ENCODE results near the gene ORC6.
A peak's percentile ranks its signal among the peaks of the same experiment; 100 is the strongest.

The ORC6 gene

DNA sequence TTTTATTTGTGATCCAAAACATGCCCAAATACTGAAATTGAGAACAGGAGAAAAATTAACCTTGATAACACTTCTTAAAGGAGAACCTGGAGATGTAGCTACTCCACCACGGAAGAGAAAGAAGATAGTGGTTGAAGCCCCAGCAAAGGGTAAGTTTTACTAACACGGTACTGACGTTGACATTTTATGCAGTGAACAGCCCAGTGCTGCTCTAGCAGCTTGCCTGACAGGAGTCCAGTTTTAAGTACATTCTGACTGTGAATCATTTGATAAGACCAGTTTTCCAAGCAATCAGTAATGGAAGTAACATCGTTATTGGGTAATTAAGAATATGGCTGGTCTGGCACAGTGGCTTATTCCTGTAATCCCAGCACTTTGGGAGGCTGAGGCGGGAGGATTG lies 6.5 kb downstream of the ORC6 start:
- peaks cover 14% of the 10 kb centered on the region for H3K4me1 ChIP-seq (ENCODE audit: insufficient read depth, low read length)
- no peak for DNase-seq
- no peak overlapping the region for H2AFZ ChIP-seq (ENCODE audit: low read depth, low read length)
- TF ChIP-seq, protein P1, sequence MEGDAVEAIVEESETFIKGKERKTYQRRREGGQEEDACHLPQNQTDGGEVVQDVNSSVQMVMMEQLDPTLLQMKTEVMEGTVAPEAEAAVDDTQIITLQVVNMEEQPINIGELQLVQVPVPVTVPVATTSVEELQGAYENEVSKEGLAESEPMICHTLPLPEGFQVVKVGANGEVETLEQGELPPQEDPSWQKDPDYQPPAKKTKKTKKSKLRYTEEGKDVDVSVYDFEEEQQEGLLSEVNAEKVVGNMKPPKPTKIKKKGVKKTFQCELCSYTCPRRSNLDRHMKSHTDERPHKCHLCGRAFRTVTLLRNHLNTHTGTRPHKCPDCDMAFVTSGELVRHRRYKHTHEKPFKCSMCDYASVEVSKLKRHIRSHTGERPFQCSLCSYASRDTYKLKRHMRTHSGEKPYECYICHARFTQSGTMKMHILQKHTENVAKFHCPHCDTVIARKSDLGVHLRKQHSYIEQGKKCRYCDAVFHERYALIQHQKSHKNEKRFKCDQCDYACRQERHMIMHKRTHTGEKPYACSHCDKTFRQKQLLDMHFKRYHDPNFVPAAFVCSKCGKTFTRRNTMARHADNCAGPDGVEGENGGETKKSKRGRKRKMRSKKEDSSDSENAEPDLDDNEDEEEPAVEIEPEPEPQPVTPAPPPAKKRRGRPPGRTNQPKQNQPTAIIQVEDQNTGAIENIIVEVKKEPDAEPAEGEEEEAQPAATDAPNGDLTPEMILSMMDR (IDR thresholded peaks at IDR 0.05; ENCODE audit: borderline replicate concordance, extremely low read depth, low read length, poor library complexity, severe bottlenecking): no peak
- TF ChIP-seq EZH2 (IDR thresholded peaks at IDR 0.05; ENCODE audit: borderline replicate concordance, low read depth, low read length, severe bottlenecking): no peak
- H3K36me3 ChIP-seq (ENCODE audit: insufficient read depth, low read length): peaks cover 80% of the 10 kb centered on the region
- no peak overlapping the region for H3K4me2 ChIP-seq (ENCODE audit: insufficient read depth, low read length)
- H3K9ac ChIP-seq (ENCODE audit: low read depth, low read length): no peak overlapping the region
- no peak overlapping the region for H3K4me3 ChIP-seq (ENCODE audit: low read depth in 1 of 2, low read length in 2 of 2)
- H3K27ac ChIP-seq (ENCODE audit: low read length): no peak overlapping the region
- ATAC-seq (ENCODE audit: insufficient read depth, low read depth): no peak
- H3K9me3 ChIP-seq (ENCODE audit: insufficient read depth, low read length, severe bottlenecking): no peaks in the 10 kb centered on the region
- no peaks in the 10 kb centered on the region for H3K27me3 ChIP-seq (ENCODE audit: insufficient read depth, low read length, poor library complexity)
- peaks cover 24% of the 10 kb centered on the region for H3K79me2 ChIP-seq (ENCODE audit: insufficient read depth, low read length)
- peaks cover 12% of the 10 kb centered on the region for H4K20me1 ChIP-seq (ENCODE audit: insufficient read depth, low read length)

DNA sequence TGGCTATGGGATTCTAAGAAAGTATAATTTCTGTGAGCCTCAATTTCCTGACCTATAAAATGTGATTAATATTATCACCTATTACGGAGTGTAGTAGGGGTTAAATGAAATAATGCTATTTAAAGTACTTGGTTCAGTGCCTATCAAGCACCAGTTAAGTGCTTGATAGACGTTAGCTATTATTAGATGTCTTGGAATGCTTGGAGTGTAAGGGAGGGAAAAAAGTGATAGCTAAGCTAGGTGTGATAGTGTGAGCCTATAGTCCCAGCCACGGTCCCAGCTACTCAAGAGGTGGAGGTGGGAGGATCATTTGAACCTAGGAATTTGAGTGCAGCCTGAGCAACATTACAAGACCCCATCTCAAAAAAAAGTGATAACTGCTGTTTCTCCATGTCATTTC lies 7.5 kb downstream of the ORC6 start:
- DNase-seq (no peak), ATAC-seq (ENCODE audit: insufficient read depth, low read depth) (no peak)
- Histone ChIP-seq H4K20me1 (ENCODE audit: insufficient read depth, low read length) (peaks cover 2% of the 10 kb centered on the region; the same call in 1 of the 2 replicates), H3K9ac (ENCODE audit: low read depth, low read length) (no peak overlapping the region), H3K79me2 (ENCODE audit: insufficient read depth, low read length) (peaks cover 13% of the 10 kb centered on the region), H3K4me3 (ENCODE audit: low read depth in 1 of 2, low read length in 2 of 2) (no peak overlapping the region), H3K9me3 (ENCODE audit: insufficient read depth, low read length, severe bottlenecking) (no peaks in the 10 kb centered on the region), H3K36me3 (ENCODE audit: insufficient read depth, low read length) (peaks cover 73% of the 10 kb centered on the region), H3K4me1 (ENCODE audit: insufficient read depth, low read length) (peaks cover 4% of the 10 kb centered on the region), H3K27ac (ENCODE audit: low read length) (no peak overlapping the region), H3K4me2 (ENCODE audit: insufficient read depth, low read length) (no peak overlapping the region), H2AFZ (ENCODE audit: low read depth, low read length) (no peak overlapping the region), H3K27me3 (ENCODE audit: insufficient read depth, low read length, poor library complexity) (no peaks in the 10 kb centered on the region)
- no peak for TF ChIP-seq EZH2 (IDR thresholded peaks at IDR 0.05; ENCODE audit: borderline replicate concordance, low read depth, low read length, severe bottlenecking)
- TF ChIP-seq, protein P1 (IDR thresholded peaks at IDR 0.05; ENCODE audit: borderline replicate concordance, extremely low read depth, low read length, poor library complexity, severe bottlenecking): no peak

DNA sequence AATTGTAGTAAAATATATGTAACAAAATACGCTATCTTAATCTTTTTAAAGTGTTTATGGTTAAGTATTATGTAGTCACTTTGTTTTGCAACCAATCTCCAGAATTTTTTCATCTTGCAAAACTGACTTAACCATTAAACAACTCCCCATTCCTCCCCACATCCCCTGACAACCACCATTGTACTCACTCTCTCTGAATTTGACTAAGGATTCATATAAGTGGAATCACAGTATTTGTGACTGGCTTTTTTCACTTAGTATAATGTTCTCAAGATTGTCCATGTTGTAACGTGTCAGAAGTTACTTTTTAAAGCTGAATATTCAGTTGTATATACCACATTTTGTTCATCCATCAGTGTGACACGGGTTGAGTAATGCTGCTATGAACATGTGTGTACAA lies 10.6 kb downstream of the ORC6 start:
- Histone ChIP-seq H3K79me2 (ENCODE audit: insufficient read depth, low read length) (no peaks in the 10 kb centered on the region), H3K36me3 (ENCODE audit: insufficient read depth, low read length) (peaks cover 50% of the 10 kb centered on the region), H3K4me3 (ENCODE audit: low read depth in 1 of 2, low read length in 2 of 2) (no peak overlapping the region), H3K27ac (ENCODE audit: low read length) (no peak overlapping the region), H2AFZ (ENCODE audit: low read depth, low read length) (no peak overlapping the region), H3K9me3 (ENCODE audit: insufficient read depth, low read length, severe bottlenecking) (no peaks in the 10 kb centered on the region), H4K20me1 (ENCODE audit: insufficient read depth, low read length) (no peaks in the 10 kb centered on the region), H3K4me1 (ENCODE audit: insufficient read depth, low read length) (no peaks in the 10 kb centered on the region), H3K9ac (ENCODE audit: low read depth, low read length) (no peak overlapping the region), H3K27me3 (ENCODE audit: insufficient read depth, low read length, poor library complexity) (no peaks in the 10 kb centered on the region), H3K4me2 (ENCODE audit: insufficient read depth, low read length) (no peak overlapping the region)
- TF ChIP-seq, protein P1 (IDR thresholded peaks at IDR 0.05; ENCODE audit: borderline replicate concordance, extremely low read depth, low read length, poor library complexity, severe bottlenecking): no peak
- no peak for TF ChIP-seq EZH2 (IDR thresholded peaks at IDR 0.05; ENCODE audit: borderline replicate concordance, low read depth, low read length, severe bottlenecking)
- 0 out of 3 replicates have a peak, but pooled peaks have one; percentile 19 for ATAC-seq (ENCODE audit: insufficient read depth, low read depth)
- no peak for DNase-seq

DNA sequence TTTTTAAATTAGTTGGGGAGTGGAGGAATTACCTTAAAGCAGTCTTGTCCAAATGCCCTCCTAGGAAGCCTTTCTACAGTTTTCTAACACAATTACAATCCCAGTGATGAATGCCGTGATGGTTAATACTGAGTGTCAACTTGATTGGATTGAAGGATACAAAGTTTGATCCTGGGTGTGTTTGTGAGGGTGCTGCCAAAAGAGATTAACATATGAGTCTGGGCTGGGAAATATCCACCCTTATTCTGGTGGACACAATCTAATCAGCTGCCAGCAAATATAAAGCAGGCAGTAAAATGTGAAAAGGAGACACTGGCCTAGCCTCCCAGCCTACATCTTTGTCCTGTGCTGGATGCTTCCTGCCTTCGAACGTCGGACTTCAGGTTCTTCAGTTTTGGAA lies 12.2 kb downstream of the ORC6 start:
- TF ChIP-seq EZH2 (IDR thresholded peaks at IDR 0.05; ENCODE audit: borderline replicate concordance, low read depth, low read length, severe bottlenecking): no peak
- TF ChIP-seq, protein P1 (IDR thresholded peaks at IDR 0.05; ENCODE audit: borderline replicate concordance, extremely low read depth, low read length, poor library complexity, severe bottlenecking): no peak
- Histone ChIP-seq H4K20me1 (ENCODE audit: insufficient read depth, low read length) (no peaks in the 10 kb centered on the region), H3K27me3 (ENCODE audit: insufficient read depth, low read length, poor library complexity) (no peaks in the 10 kb centered on the region), H3K9ac (ENCODE audit: low read depth, low read length) (no peak overlapping the region), H3K4me2 (ENCODE audit: insufficient read depth, low read length) (no peak overlapping the region), H3K4me1 (ENCODE audit: insufficient read depth, low read length) (no peaks in the 10 kb centered on the region), H3K36me3 (ENCODE audit: insufficient read depth, low read length) (peaks cover 35% of the 10 kb centered on the region), H3K9me3 (ENCODE audit: insufficient read depth, low read length, severe bottlenecking) (no peaks in the 10 kb centered on the region), H2AFZ (ENCODE audit: low read depth, low read length) (no peak overlapping the region), H3K79me2 (ENCODE audit: insufficient read depth, low read length) (no peaks in the 10 kb centered on the region), H3K4me3 (ENCODE audit: low read depth in 1 of 2, low read length in 2 of 2) (no peak overlapping the region), H3K27ac (ENCODE audit: low read length) (no peak overlapping the region)
- DNase-seq (no peak), ATAC-seq (ENCODE audit: insufficient read depth, low read depth) (no peak)
